Smooth muscle cell (in vitro differentiated cells): ENCODE measurements around the gene SMOC2. TPM values are rescaled to one million over a fixed set of nuclear protein-coding genes. Genes with fewer than 3 reads are reported as not detected.

Experiments used
- DNase-seq: peaks from one replicate; lab custom pipeline; 2025; ENCODE audit not compliant: unreplicated experiment; lab: John Stamatoyannopoulos, UW
- H2AFZ ChIP-seq: fragments of 200-600 bp; sonication (generic); 2 replicates; pipeline ENCODE4 v1.6.0; 2016; ENCODE audit warnings: antibody characterized with exemption, low read depth, mild to moderate bottlenecking
- H3F3A ChIP-seq: fragments of 200-600 bp; sonication (generic); 2 replicates; pipeline ENCODE4 v1.6.0; 2017; ENCODE audit warnings: antibody characterized with exemption, low read depth
- H3K27ac ChIP-seq: fragments of 200-600 bp; sonication (generic); 2 replicates; pipeline ENCODE4 v1.5.1; 2016; ENCODE audit warnings: low read depth, mild to moderate bottlenecking
- H3K27me3 ChIP-seq: fragments of 200-600 bp; sonication (generic); 2 replicates; pipeline ENCODE4 v1.6.1; 2016; ENCODE audit warnings: low read depth, mild to moderate bottlenecking
- H3K36me3 ChIP-seq: fragments of 200-600 bp; sonication (generic); 2 replicates; pipeline ENCODE4 v1.5.1; 2016; ENCODE audit warnings: low read depth
- H3K4me1 ChIP-seq: fragments of 200-600 bp; sonication (generic); 2 replicates; pipeline ENCODE4 v1.5.1; 2016; ENCODE audit warnings: low read depth
- H3K4me2 ChIP-seq: fragments of 200-600 bp; sonication (generic); 2 replicates; pipeline ENCODE4 v1.6.0; 2016; ENCODE audit warnings: mild to moderate bottlenecking
- H3K4me3 ChIP-seq: fragments of 200-600 bp; sonication (generic); 2 replicates; pipeline ENCODE4 v1.5.1; 2016; ENCODE audit warnings: mild to moderate bottlenecking
- H3K79me2 ChIP-seq: fragments of 200-600 bp; sonication (generic); 2 replicates; pipeline ENCODE4 v1.6.0; 2016; ENCODE audit warnings: low read depth, mild to moderate bottlenecking
- H3K9ac ChIP-seq: fragments of 200-600 bp; sonication (generic); 2 replicates; pipeline ENCODE4 v1.6.0; 2016; ENCODE audit warnings: low read depth
- H3K9me3 ChIP-seq: fragments of 200-600 bp; sonication (generic); replicated peaks from 2 replicates; pipeline ENCODE4 v1.5.1; 2016; ENCODE audit warnings: low read depth
- H4K20me1 ChIP-seq: fragments of 200-600 bp; sonication (generic); 2 replicates; pipeline ENCODE4 v1.6.0; 2016; ENCODE audit warnings: low read depth
- CTCF ChIP-seq: fragments of 200-600 bp; sonication (generic); IDR thresholded peaks from 2 replicates; pipeline ENCODE4 v1.5.1; 2017; ENCODE audit warnings: borderline replicate concordance, mild to moderate bottlenecking, antibody characterized with exemption; ENCODE audit not compliant: insufficient read depth, poor library complexity, severe bottlenecking
- WGBS: methylation state at CpG from one replicate; pipeline ENCODE4 v1.1.7; 2016; ENCODE audit warnings: low lambda C conversion rate; 5-methylcytosine and 5-hydroxymethylcytosine counted together
- polyA plus RNA-seq: library from polyadenylated mRNA; unstranded; fragments of >200 nt; fragmentation: Nextera tagmentation; extraction: Ambion mirVana; gene quantifications from 2 replicates; pipeline ENCODE4 v1.2.1, GENCODE V29; 2016
- total RNA-seq: library from RNA; depleted of rRNA; stranded (reverse); fragments of >200 nt; gene quantifications from 2 replicates; pipeline ENCODE4 v1.2.3, GENCODE V29; 2014

SMOC2 gene
- total and polyA plus RNA-seq, 2 experiments from 2014 or later: 0.63 to 1.2 TPM

- Histone ChIP-seq H3K4me2 (no peak overlapping the region), H3K27ac (no peak overlapping the region), H2AFZ (no peak overlapping the region), H4K20me1 (no peaks in the 10 kb centered on the region), H3K9me3 (no peaks in the 10 kb centered on the region), H3K79me2 (no peaks in the 10 kb centered on the region), H3K27me3 (peaks cover 8% of the 10 kb centered on the region), H3K9ac (no peak overlapping the region), H3K4me1 (no peaks in the 10 kb centered on the region), H3F3A (no peaks in the 10 kb centered on the region), H3K36me3 (no peaks in the 10 kb centered on the region), H3K4me3 (no peak overlapping the region)
- TF ChIP-seq CTCF: no peak
- 86% methylated on average over 13 of the region's 13 CpGs for WGBS
- no peak for DNase-seq
Measured at GRCh38 chr6:168408504-168409136, 32.4 kb upstream of the SMOC2 start.

GRCh38 chr6:168410035-168410434 is 30.9 kb upstream of the SMOC2 start:
- no peak for TF ChIP-seq CTCF
- Histone ChIP-seq H3K27me3 (peaks cover 8% of the 10 kb centered on the region), H3K9me3 (no peaks in the 10 kb centered on the region), H3K4me2 (no peak overlapping the region), H3K36me3 (no peaks in the 10 kb centered on the region), H4K20me1 (no peaks in the 10 kb centered on the region), H3K4me1 (no peaks in the 10 kb centered on the region), H3F3A (no peaks in the 10 kb centered on the region), H3K27ac (no peak overlapping the region), H3K4me3 (no peak overlapping the region), H2AFZ (no peak overlapping the region), H3K79me2 (no peaks in the 10 kb centered on the region), H3K9ac (no peak overlapping the region)
- 94% methylated on average over 8 of the region's 8 CpGs for WGBS
- DNase-seq: no peak

GRCh38 chr6:168410554-168411011 is 30.4 kb upstream of the SMOC2 start:
- no peaks in the 10 kb centered on the region for H4K20me1 ChIP-seq
- WGBS: 81% methylated on average over 16 of the region's 19 CpGs
- no peaks in the 10 kb centered on the region for H3K9me3 ChIP-seq
- H3K4me2 ChIP-seq: no peak overlapping the region
- TF ChIP-seq CTCF: no peak
- no peaks in the 10 kb centered on the region for H3F3A ChIP-seq
- no peak overlapping the region for H3K9ac ChIP-seq
- DNase-seq: no peak
- H3K36me3 ChIP-seq: no peaks in the 10 kb centered on the region
- no peaks in the 10 kb centered on the region for H3K4me1 ChIP-seq
- no peaks in the 10 kb centered on the region for H3K79me2 ChIP-seq
- no peak overlapping the region for H3K27ac ChIP-seq
- no peak overlapping the region for H3K4me3 ChIP-seq
- H3K27me3 ChIP-seq: peaks cover 5% of the 10 kb centered on the region
- no peak overlapping the region for H2AFZ ChIP-seq

- H2AFZ ChIP-seq: no peak overlapping the region
- no peaks in the 10 kb centered on the region for H3K4me1 ChIP-seq
- no peak overlapping the region for H3K27ac ChIP-seq
- TF ChIP-seq CTCF: no peak
- no peak overlapping the region for H3K4me2 ChIP-seq
- no peaks in the 10 kb centered on the region for H3K79me2 ChIP-seq
- H4K20me1 ChIP-seq: no peaks in the 10 kb centered on the region
- H3K9me3 ChIP-seq: no peaks in the 10 kb centered on the region
- no peak for DNase-seq
- WGBS: 91% methylated on average over 21 of the region's 21 CpGs
- H3K27me3 ChIP-seq: no peaks in the 10 kb centered on the region
- no peak overlapping the region for H3K9ac ChIP-seq
- no peaks in the 10 kb centered on the region for H3K36me3 ChIP-seq
- no peak overlapping the region for H3K4me3 ChIP-seq
- no peaks in the 10 kb centered on the region for H3F3A ChIP-seq
Measured at GRCh38 chr6:168411130-168411529, 29.9 kb upstream of the SMOC2 start.
